Gastroesophageal sphincter (tissue), 4 donors: ENCODE results near the gene PMVK. TPM values are rescaled to one million over a fixed set of nuclear protein-coding genes. Genes with fewer than 3 reads are reported as not detected.
A peak's percentile ranks its signal among the peaks of the same experiment; 100 is the strongest.

Experiments
- ATAC-seq: fragments of 150-250 bp; one replicate; pipeline ENCODE4 v1.9.1; 2016; ENCODE audit warnings: mild to moderate bottlenecking, moderate library complexity
- H3K27ac ChIP-seq, 4 donors: fragments of 200-600 bp; sonication (generic) in 3 of 4; 1 replicate in 3 of 4; 2 replicates in 1 of 4; pipeline ENCODE4 v1.5.1; 2016 to 2019
- H3K27me3 ChIP-seq: fragments of 200-600 bp; sonication (generic); one replicate; pipeline ENCODE4 v1.5.1; 2019
- H3K36me3 ChIP-seq, 2 donors: fragments of 200-600 bp; sonication (generic); one replicate each; pipeline ENCODE4 v1.5.1; 2019; ENCODE audit warnings: control low read depth in 1 of 2
- H3K4me1 ChIP-seq, 3 donors: fragments of 200-600 bp; sonication (generic); 1 replicate in 2 of 3; 2 replicates in 1 of 3; pipeline ENCODE4 v1.5.1; 2016 to 2019; ENCODE audit warnings: control low read depth in 2 of 3
- H3K4me3 ChIP-seq, 2 donors: fragments of 200-600 bp; sonication (generic); one replicate each; pipeline ENCODE4 v1.5.1; 2019; ENCODE audit warnings: mild to moderate bottlenecking in 1 of 2, moderate library complexity in 1 of 2
- H3K9me3 ChIP-seq, 3 donors: fragments of 200-600 bp; sonication (generic); one replicate each; pipeline ENCODE4 v1.5.1; 2017 to 2019; ENCODE audit warnings: control low read depth in 2 of 3
- EP300 ChIP-seq: sonication (generic); formaldehyde crosslinking; IDR thresholded peaks from one replicate; pipeline ENCODE4 v1.6.1; 2017; ENCODE audit warnings: antibody characterized with exemption, mild to moderate bottlenecking
- POLR2A ChIP-seq, 2 donors: fragments of 450-650 bp; IDR thresholded peaks; one replicate each; pipeline ENCODE4 v1.6.1; 2017; ENCODE audit warnings: antibody characterized with exemption in 2 of 2, mild to moderate bottlenecking in 2 of 2, moderate library complexity in 1 of 2
- POLR2AphosphoS5 ChIP-seq: sonication (generic); formaldehyde crosslinking; IDR thresholded peaks from one replicate; pipeline ENCODE4 v1.6.1; 2017; ENCODE audit warnings: antibody characterized with exemption
- WGBS, 2 donors: methylation state at CpG; one replicate each; pipeline ENCODE4 v1.1.5; 2018; ENCODE audit warnings: low coverage in 1 of 2; 5-methylcytosine and 5-hydroxymethylcytosine counted together
- total RNA-seq, 4 donors: library from RNA; depleted of rRNA; stranded (reverse); fragments of >200 nt; gene quantifications; one replicate each; pipeline ENCODE4 v1.1.0, GENCODE V29; 2016
- TF ChIP-seq, protein P1 (sequence below), 4 experiments: fragments of 200-600 bp in 2 of 4; fragments of 450-650 bp in 2 of 4; sonication (generic) in 1 of 4; IDR thresholded peaks; one replicate each; pipeline ENCODE4 v1.5.1; 2017 to 2019; ENCODE audit warnings: antibody characterized with exemption in 4 of 4, mild to moderate bottlenecking in 2 of 4, moderate library complexity in 2 of 4

The PMVK gene
- total RNA-seq, 4 donors from 2014 or later, result 15.8 to 21.3 (median 18.2) TPM

DNA sequence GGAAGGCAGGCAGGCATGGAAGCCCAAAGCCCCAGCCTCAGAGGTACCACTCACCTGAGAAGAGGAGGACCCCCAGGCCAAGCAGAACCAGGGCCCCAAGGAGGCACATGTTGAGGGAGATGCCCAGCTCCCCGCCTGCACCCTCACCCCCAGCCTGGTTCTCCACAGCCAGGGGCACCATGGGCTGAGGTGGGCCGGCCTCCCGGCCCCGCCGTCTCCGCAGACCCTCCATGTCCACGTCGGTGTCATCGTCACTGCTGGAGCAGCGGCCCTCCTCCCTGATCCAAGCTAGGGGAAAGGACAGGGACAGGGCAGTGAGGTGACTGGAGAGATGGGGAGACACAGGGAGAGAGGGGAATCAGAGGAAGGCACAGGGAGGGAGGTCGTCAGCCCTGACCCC lies 11.6 kb upstream of the PMVK start:
- TF ChIP-seq, protein P1, sequence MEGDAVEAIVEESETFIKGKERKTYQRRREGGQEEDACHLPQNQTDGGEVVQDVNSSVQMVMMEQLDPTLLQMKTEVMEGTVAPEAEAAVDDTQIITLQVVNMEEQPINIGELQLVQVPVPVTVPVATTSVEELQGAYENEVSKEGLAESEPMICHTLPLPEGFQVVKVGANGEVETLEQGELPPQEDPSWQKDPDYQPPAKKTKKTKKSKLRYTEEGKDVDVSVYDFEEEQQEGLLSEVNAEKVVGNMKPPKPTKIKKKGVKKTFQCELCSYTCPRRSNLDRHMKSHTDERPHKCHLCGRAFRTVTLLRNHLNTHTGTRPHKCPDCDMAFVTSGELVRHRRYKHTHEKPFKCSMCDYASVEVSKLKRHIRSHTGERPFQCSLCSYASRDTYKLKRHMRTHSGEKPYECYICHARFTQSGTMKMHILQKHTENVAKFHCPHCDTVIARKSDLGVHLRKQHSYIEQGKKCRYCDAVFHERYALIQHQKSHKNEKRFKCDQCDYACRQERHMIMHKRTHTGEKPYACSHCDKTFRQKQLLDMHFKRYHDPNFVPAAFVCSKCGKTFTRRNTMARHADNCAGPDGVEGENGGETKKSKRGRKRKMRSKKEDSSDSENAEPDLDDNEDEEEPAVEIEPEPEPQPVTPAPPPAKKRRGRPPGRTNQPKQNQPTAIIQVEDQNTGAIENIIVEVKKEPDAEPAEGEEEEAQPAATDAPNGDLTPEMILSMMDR (IDR thresholded peaks at IDR 0.05), result no peak
- TF ChIP-seq EP300 (no peak), POLR2AphosphoS5 (no peak), POLR2A (IDR thresholded peaks at IDR 0.05) (no peak)
- no peak for ATAC-seq
- Histone ChIP-seq H3K36me3 (peaks cover 0 to 70% of the 10 kb centered on the region in 2 donors), H3K9me3 (no peaks in the 10 kb centered on the region), H3K27me3 (no peaks in the 10 kb centered on the region), H3K4me1 (peaks cover 0 to 47% (median 10%) of the 10 kb centered on the region in 3 donors), H3K27ac (no peak overlapping the region), H3K4me3 (no peak overlapping the region)
- WGBS, 2 donors, result 83 to 100% methylated on average over 1 of the region's 11 CpGs

GRCh38 chr1:154945962-154946850 lies 9.7 kb upstream of the PMVK start:
- Histone ChIP-seq H3K9me3 (no peaks in the 10 kb centered on the region), H3K36me3 (peaks cover 0 to 65% of the 10 kb centered on the region in 2 donors), H3K4me3 (no peak overlapping the region), H3K27me3 (no peaks in the 10 kb centered on the region), H3K27ac (peak overlapping the region in 1 of 4 donors; percentile 21), H3K4me1 (peaks cover 0 to 45% (median 5%) of the 10 kb centered on the region in 3 donors)
- TF ChIP-seq EP300 (no peak), POLR2AphosphoS5 (no peak)
- TF ChIP-seq, protein P1 (IDR thresholded peaks at IDR 0.05), result no peak
- 60 to 75% methylated on average over 8 of the region's 17 CpGs for WGBS, 2 donors
- no peak for ATAC-seq

DNA sequence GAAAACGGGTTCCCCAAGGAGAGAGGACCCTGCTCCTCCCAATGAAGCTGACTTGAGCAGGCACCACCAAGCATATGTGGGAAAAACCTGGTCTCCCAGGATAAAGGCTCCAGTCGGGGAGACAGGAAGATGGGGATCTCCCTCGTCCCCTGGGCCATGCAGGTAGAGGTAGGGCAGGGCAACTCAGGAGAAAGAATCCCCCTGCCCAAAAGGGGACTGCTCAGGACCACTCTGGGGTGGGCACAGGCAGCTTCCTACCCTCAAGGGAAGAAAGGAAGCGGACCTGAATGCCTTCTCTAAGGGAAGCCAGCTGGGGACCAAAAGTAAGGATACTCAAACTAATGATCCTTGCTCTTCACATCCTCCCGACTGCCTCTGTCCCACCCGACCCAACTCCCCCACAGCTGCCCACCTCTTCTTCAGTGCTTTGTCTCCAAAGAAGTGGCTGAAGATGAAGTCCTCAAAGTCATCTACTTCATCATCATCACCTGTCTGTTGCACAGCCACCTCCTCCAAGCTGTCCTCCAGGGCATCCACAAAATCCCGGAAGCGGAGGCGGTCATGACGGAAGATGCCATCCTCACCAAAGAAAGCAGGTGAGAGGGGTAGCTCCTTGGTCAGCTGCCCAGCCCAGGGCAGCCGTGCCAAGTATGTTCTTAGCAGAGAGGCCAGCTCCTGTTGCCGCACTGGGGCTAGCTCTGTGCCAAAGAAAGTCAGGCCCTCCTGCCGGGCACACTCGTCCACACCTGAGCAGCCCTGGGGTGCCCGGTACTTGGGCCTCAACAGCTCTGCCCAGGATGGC lies 8.8 kb upstream of the PMVK start:
- WGBS, 2 donors, result 51 to 82% methylated on average over 5 to 7 of the region's 15 CpGs
- ATAC-seq, result no peak
- TF ChIP-seq POLR2A (IDR thresholded peaks at IDR 0.05) (no peak), EP300 (no peak), POLR2AphosphoS5 (no peak)
- TF ChIP-seq, protein P1 (IDR thresholded peaks at IDR 0.05), result no peak
- Histone ChIP-seq H3K27ac (peak overlapping the region in 1 of 4 donors; percentile 62), H3K9me3 (no peaks in the 10 kb centered on the region), H3K4me1 (peaks cover 0 to 44% (median 5%) of the 10 kb centered on the region in 3 donors), H3K36me3 (peaks cover 0 to 56% of the 10 kb centered on the region in 2 donors), H3K4me3 (no peak overlapping the region), H3K27me3 (no peaks in the 10 kb centered on the region)

DNA sequence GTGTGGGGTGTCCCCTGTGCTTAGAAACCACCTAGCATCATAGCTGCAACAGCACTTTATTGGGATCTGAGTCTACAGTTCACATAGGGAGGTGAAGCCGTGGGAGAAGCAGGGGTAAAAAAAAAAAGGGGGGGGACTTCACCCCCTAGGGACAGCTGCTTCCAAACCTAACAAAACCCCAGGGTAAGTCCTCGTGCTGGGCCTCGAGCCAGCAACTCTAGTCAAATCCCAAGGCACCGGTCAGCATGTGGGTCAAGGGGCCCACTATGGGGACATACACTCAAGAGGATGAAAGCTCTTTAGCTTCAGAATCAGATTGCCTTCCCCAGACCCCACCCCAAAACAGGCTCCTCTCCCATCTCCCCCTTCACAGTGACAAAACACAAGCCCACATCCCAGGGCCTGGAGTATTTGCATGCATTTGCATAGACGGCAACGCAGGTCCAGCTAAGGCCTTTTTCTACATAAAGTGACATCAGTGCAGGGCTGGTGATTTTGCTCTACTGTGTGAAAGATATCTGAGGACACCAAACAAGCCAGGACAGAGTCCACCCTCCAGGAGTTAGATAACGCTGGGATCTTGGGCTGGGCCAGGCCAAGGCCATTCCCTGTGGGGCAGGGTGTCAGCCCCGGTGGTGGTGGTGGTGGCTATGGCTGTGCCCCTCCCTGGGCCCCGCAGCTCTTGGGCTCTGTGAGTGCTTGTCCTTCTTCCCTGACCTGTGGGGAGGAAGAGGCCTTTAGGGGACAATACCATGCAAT lies 8.1 kb upstream of the PMVK start:
- H3K27ac ChIP-seq, result peak overlapping the region in 3 of 4 donors; percentile 48 to 62 (median 56)
- 21 to 40% methylated on average over 2 to 4 of the region's 9 CpGs for WGBS, 2 donors
- ATAC-seq, result no peak

More for the DNA sequence above, 8.1 kb upstream of the PMVK start:
- Histone ChIP-seq H3K4me3 (no peak overlapping the region), H3K36me3 (peaks cover 0 to 49% of the 10 kb centered on the region in 2 donors), H3K9me3 (no peaks in the 10 kb centered on the region), H3K4me1 (peaks cover 0 to 49% (median 5%) of the 10 kb centered on the region in 3 donors), H3K27me3 (no peaks in the 10 kb centered on the region)
- TF ChIP-seq POLR2AphosphoS5 (no peak), POLR2A (IDR thresholded peaks at IDR 0.05) (no peak), EP300 (no peak)
- TF ChIP-seq, protein P1 (IDR thresholded peaks at IDR 0.05), result no peak
